C4-2B (cell line): ENCODE results near the gene TVP23A.

Experiments
- H3K27ac ChIP-seq: fragments of 450-650 bp; 2 replicates; pipeline ENCODE4 v1.5.1; 2017
- ZFX ChIP-seq: fragments of 450-650 bp; IDR thresholded peaks from 2 replicates; pipeline ENCODE4 v1.6.1; 2017
- TF ChIP-seq, protein P1 (sequence below): fragments of 450-650 bp; conservative IDR thresholded peaks from 2 replicates; pipeline ENCODE4 v1.5.1; 2017; ENCODE audit warnings: mild to moderate bottlenecking

The TVP23A gene

GRCh38 chr16:10812312-10813098 is 6.1 kb downstream of the TVP23A start:
- H3K27ac ChIP-seq: no peak overlapping the region
- TF ChIP-seq, protein P1, sequence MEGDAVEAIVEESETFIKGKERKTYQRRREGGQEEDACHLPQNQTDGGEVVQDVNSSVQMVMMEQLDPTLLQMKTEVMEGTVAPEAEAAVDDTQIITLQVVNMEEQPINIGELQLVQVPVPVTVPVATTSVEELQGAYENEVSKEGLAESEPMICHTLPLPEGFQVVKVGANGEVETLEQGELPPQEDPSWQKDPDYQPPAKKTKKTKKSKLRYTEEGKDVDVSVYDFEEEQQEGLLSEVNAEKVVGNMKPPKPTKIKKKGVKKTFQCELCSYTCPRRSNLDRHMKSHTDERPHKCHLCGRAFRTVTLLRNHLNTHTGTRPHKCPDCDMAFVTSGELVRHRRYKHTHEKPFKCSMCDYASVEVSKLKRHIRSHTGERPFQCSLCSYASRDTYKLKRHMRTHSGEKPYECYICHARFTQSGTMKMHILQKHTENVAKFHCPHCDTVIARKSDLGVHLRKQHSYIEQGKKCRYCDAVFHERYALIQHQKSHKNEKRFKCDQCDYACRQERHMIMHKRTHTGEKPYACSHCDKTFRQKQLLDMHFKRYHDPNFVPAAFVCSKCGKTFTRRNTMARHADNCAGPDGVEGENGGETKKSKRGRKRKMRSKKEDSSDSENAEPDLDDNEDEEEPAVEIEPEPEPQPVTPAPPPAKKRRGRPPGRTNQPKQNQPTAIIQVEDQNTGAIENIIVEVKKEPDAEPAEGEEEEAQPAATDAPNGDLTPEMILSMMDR: no peak
- no peak for TF ChIP-seq ZFX

- TF ChIP-seq ZFX: no peak
- TF ChIP-seq, protein P1: no peak
- H3K27ac ChIP-seq: no peak overlapping the region
These were observed 8.9 kb downstream of the TVP23A start for GRCh38 chr16:10809706-10810105.

- no peak for TF ChIP-seq ZFX
- TF ChIP-seq, protein P1: no peak
- H3K27ac ChIP-seq: no peak overlapping the region
These were observed 9.7 kb downstream of the TVP23A start for GRCh38 chr16:10808850-10809249.

DNA sequence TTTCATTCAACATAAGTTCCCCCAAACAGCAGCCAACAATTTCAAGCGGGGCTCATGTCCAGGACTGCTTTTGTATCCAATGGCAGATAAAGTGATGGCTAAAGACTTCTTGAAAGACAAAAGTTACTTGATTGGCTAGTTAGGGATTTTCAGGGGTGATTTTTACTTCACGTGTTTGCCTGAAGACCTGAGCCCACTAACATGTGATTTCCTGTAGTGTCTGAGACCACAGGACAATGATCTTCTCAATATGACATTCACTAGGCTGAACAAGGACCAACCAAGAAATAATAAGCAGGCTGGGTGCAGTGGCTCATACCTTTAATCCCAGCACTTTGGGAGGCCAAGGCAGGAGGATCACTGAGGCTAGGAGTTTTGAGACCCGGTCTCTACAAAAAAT is 10.4 kb downstream of the TVP23A start:
- no peak overlapping the region for H3K27ac ChIP-seq
- TF ChIP-seq, protein P1: no peak
- TF ChIP-seq ZFX: no peak

- TF ChIP-seq, protein P1: no peak
- TF ChIP-seq ZFX: no peak
- H3K27ac ChIP-seq: no peak overlapping the region
These were observed 11.9 kb downstream of the TVP23A start for GRCh38 chr16:10806698-10807097.

DNA sequence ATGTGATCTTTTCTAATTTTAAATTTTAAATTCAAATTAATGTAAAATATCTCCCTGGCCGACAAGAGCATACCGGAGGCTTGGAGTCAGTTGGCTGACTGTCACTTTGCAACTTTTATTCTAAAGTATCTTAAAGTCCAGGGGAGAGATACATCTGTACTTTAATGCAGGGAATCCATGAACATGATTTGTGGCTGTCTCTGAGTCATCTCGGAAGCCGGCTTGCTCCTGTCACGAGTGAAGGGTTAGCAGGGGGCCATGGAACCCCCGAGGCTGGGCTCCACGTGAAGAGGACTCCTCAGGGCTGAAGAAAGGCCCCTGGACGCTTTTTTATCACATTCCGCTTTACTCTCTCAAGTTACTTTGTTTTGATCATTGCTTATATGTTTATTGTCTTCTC is 13.3 kb downstream of the TVP23A start:
- no peak overlapping the region for H3K27ac ChIP-seq
- TF ChIP-seq, protein P1: no peak
- no peak for TF ChIP-seq ZFX

DNA sequence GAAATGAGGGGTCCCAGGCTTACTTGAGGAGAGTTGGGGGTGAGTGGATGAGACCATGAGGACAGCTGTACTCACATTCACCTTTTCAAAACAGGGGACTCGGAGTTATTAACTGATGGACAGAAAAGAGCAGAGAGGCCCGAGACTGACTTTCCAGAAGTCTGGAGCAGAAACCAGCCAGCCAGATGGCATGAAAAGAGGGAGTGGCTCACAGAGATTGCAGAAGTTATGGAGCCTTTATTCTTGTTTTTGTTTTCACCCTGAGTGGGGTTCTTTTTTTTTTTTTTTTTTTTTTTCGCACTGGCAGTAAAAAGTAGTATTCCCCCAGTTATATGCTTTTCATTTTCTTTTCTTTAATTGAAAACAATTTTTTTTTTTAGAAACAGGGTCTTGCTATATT is 18.9 kb downstream of the TVP23A start:
- TF ChIP-seq, protein P1: no peak
- TF ChIP-seq ZFX: no peak
- H3K27ac ChIP-seq: no peak overlapping the region
